ENCODE data around the gene CGREF1.

Gene CGREF1

GRCh38 chr2:27084297-27085061 lies 34.4 kb downstream of the CGREF1 start:
- CTCF ChIA-PET: interaction anchor here (1.8 kb wide), 1 partner anchor 123 kb away, joined by 8 read pairs; no protein-coding TSS in a partner anchor
- no peak for TF ChIP-seq CTCF (conservative IDR thresholded peaks at IDR 0.05; ENCODE audit: low read depth)
- DNase-seq (ENCODE audit: low spot score): no peak
- POLR2A ChIA-PET (ENCODE audit: low non-redundant PET): no interaction called here
- H3K27ac ChIP-seq: peak overlapping the region; percentile 83

- peak overlapping the region; percentile 83 for H3K27ac ChIP-seq
- ChIA-PET CTCF (interaction anchor here (1.0 kb wide), 1 partner anchor 124 kb away, joined by 4 read pairs; no protein-coding TSS in a partner anchor), POLR2A (ENCODE audit: low non-redundant PET) (interaction anchor here (0.7 kb wide), 1 partner anchor 13 kb away, joined by 3 read pairs; no protein-coding TSS in a partner anchor)
- DNase-seq (ENCODE audit: low spot score): peak; percentile 42
- TF ChIP-seq CTCF (conservative IDR thresholded peaks at IDR 0.05; ENCODE audit: low read depth): no peak
These were observed 35.3 kb downstream of the CGREF1 start for GRCh38 chr2:27083410-27084296.

- CTCF ChIA-PET: interaction anchor here (1.0 to 1.3 kb wide), 2 partner anchors 32 to 123 kb away, joined by 4 to 6 read pairs; no protein-coding TSS in a partner anchor
- no peak for DNase-seq (ENCODE audit: low spot score)
- POLR2A ChIA-PET (ENCODE audit: low non-redundant PET): interaction anchor here (0.6 to 0.7 kb wide), 3 partner anchors 13 to 75 kb away, joined by 3 read pairs; no protein-coding TSS in a partner anchor
- TF ChIP-seq CTCF (conservative IDR thresholded peaks at IDR 0.05; ENCODE audit: low read depth): no peak
- H3K27ac ChIP-seq: peak overlapping the region; percentile 83
These were observed 36.0 kb downstream of the CGREF1 start for GRCh38 chr2:27082773-27083409.

GRCh38 chr2:27081984-27082772 lies 36.8 kb downstream of the CGREF1 start:
- DNase-seq (ENCODE audit: low spot score): no peak
- peak overlapping the region; percentile 83 for H3K27ac ChIP-seq
- no peak for TF ChIP-seq CTCF (conservative IDR thresholded peaks at IDR 0.05; ENCODE audit: low read depth)
- ChIA-PET POLR2A (ENCODE audit: low non-redundant PET) (interaction anchor here (0.6 kb wide), 2 partner anchors 19 to 76 kb away, joined by 3 read pairs; no protein-coding TSS in a partner anchor), CTCF (interaction anchor here (0.6 to 1.5 kb wide), 3 partner anchors 9 to 67 kb away, joined by 3 to 6 read pairs (median 4); no protein-coding TSS in a partner anchor)

GRCh38 chr2:27080603-27080936 lies 38.4 kb downstream of the CGREF1 start:
- ChIA-PET POLR2A (ENCODE audit: low non-redundant PET) (no interaction called here), CTCF (interaction anchor here (1.3 to 1.5 kb wide), 2 partner anchors 8 to 234 kb away, joined by 3 to 5 read pairs; no protein-coding TSS in a partner anchor)

More at GRCh38 chr2:27080603-27080936, 38.4 kb downstream of the CGREF1 start:
- TF ChIP-seq CTCF (conservative IDR thresholded peaks at IDR 0.05; ENCODE audit: low read depth): no peak
- no peak for DNase-seq (ENCODE audit: low spot score)
- H3K27ac ChIP-seq: peak overlapping the region; percentile 83
